Mucosa of stomach (tissue), 1 donor: ENCODE measurements around the gene RASGRF1.
"Not testable (repeated sequence)": the region's sequence is repeated elsewhere in the genome, so short reads cannot be mapped to it uniquely, and the experiment has no call there.

ENCODE experiments used
- H3K27me3 ChIP-seq: one replicate; pipeline ENCODE4 v1.7.0; 2013; ENCODE audit warnings: mild to moderate bottlenecking, low read length; ENCODE audit not compliant: control insufficient read depth, insufficient read depth
- H3K36me3 ChIP-seq: one replicate; pipeline ENCODE4 v1.7.0; 2013; ENCODE audit warnings: low read length; ENCODE audit not compliant: control insufficient read depth, insufficient read depth
- H3K4me1 ChIP-seq: one replicate; pipeline ENCODE4 v1.7.0; 2013; ENCODE audit warnings: mild to moderate bottlenecking, low read length; ENCODE audit not compliant: control insufficient read depth, insufficient read depth
- H3K4me3 ChIP-seq: one replicate; pipeline ENCODE4 v1.7.0; 2013; ENCODE audit warnings: low read length
- H3K9ac ChIP-seq: one replicate; pipeline ENCODE4 v1.7.0; 2013; ENCODE audit warnings: mild to moderate bottlenecking, low read length, moderate library complexity
- H3K9me3 ChIP-seq: one replicate; pipeline ENCODE4 v1.7.0; 2013; ENCODE audit warnings: mild to moderate bottlenecking, low read length, moderate library complexity; ENCODE audit not compliant: control insufficient read depth
- donor health status: Pancreatic carcinoma.

Gene RASGRF1

DNA sequence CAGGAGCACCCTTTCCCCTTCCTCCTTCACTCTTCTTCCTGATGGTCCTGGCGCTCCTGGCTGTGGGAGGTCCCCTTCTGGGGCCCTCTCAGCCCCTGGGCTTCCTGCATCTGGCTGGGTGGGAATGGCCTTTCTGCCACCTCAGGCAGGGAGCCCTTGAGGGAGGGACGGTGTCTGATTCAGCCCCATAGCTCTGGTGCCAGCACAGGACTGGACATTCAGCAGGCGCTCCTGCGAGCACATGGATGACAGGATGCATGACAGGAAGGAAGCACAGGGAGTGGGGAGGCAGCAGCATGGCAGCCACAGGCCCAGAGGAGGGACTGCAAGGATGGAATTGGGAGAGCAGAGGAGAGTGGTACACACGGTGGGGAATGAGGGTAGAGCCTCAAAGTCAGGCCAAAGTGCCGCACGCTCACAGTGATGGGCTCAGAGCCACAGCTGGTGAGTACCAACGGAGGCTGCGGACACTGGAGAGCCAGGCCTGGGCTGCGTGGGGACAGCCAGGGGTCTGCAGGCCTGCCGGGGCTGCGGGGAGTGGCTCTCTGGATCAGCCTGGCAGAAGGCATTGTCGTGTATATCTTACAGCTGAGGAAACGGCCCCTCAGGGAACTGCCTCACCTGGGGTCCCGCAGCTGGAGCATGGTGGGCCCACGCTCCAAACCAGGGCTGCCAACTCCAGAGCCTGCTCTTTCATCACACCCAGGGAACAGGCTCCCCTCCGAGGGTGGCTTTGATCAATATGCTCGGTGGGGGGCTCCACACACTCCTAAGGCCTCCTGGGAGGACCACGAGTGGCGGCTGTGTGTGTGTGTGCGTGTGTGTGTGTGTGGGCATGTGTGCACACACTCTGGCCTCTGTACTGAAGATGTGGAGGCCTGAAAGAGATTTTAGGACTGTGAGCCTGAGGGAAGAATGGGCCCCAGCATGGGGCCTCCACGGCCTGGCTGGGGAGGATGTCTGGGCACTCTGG, 94.4 kb downstream of the RASGRF1 start:
- no peaks in the 10 kb centered on the region for H3K27me3 ChIP-seq
- peaks cover 4% of the 10 kb centered on the region for H3K4me1 ChIP-seq
- H3K9me3 ChIP-seq: no peaks in the 10 kb centered on the region
- no peak overlapping the region for H3K9ac ChIP-seq
- H3K4me3 ChIP-seq: no peak overlapping the region
- no peaks in the 10 kb centered on the region for H3K36me3 ChIP-seq

DNA sequence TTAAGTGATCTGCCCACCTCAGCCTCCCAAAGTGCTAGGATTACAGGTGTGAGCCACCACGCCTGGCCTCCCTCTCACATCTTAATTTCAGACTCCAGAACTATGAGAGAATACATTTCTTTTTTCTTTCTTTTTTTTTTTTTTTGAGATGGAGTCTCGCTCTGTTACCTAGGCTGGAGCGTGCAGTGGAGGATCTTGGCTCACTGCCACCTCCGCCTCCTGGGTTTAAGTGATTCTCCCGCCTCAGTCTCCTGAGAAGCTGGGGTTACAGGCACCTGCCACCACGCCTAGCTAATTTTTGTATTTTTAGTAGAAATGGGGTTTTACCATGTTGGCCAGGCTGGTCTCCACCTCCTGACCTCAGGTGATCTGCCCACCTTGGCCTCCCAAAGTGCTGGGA, 95.4 kb downstream of the RASGRF1 start:
- H3K9me3 ChIP-seq, H3K36me3 ChIP-seq, H3K4me1 ChIP-seq, H3K4me3 ChIP-seq, H3K27me3 ChIP-seq, H3K9ac ChIP-seq: not testable (repeated sequence)

DNA sequence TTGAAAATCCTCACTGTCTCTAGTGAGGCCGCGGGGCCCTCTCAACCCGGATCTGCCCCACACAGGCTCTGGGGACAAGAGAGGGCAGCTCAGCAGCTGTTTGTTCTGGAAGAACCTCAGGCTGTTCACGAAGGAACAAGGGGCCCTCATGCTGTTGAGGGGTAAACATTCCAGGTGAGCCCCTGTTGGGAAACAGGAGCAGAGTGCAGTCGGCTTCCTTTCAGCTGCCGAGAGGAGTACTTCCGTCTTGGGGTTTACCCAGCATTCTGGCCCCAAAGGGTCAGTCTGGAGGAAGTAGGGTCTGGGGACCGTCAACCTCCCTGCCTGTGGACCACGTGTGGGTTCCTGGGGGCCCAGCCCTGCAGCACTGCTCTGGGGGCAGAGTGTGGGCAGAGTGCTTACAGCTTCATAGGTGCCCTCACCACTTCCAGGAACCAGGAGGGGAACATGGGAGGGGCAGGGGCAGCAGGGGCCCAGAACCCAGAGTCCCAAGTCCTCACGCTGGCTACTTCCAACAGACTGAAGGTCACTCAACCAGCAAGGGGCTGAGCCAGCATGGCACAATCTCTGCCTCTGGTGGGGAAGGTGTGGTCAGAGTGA, 96.5 kb downstream of the RASGRF1 start:
- Histone ChIP-seq H3K27me3 (peaks cover 4% of the 10 kb centered on the region), H3K9ac (no peak overlapping the region), H3K4me1 (peaks cover 9% of the 10 kb centered on the region), H3K4me3 (no peak overlapping the region), H3K36me3 (no peaks in the 10 kb centered on the region), H3K9me3 (no peaks in the 10 kb centered on the region)

DNA sequence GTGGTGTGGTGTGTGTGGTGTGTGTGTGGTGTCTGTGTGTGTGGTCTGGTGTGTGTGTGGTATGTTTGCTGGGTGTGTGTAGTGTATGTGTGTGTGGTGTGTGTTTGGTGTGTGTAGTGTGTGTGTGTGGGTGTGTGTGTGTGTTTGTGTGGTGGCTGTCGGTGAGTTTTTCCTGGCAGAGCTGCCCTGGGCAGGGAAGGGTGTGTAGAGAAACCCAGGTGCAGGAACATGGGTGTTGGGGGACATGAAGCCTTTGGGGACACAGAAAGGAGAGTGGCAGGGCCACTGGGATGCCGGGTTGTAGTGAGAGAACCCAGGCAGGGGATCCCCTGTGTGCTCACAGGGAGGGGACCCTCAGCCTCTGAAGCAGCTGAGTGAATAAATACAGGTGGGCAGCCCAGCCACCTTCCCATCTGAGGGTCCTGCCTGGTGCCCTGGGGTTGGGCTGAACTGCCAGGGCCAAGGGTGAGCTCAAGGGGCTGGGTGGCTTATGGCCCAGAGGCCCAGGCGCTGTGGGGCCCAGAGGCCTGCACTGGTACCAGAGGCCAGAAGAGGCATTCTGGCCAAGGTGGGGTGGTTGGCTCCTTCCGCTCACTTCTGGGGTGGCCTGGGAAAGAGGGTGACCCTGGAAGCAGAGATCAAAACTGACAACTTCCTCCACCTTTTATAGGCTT, 97.2 kb downstream of the RASGRF1 start:
- H3K9ac ChIP-seq: no peak overlapping the region
- H3K4me3 ChIP-seq: no peak overlapping the region
- H3K36me3 ChIP-seq: no peaks in the 10 kb centered on the region
- H3K9me3 ChIP-seq: no peaks in the 10 kb centered on the region
- H3K27me3 ChIP-seq: peaks cover 4% of the 10 kb centered on the region
- H3K4me1 ChIP-seq: peaks cover 15% of the 10 kb centered on the region

DNA sequence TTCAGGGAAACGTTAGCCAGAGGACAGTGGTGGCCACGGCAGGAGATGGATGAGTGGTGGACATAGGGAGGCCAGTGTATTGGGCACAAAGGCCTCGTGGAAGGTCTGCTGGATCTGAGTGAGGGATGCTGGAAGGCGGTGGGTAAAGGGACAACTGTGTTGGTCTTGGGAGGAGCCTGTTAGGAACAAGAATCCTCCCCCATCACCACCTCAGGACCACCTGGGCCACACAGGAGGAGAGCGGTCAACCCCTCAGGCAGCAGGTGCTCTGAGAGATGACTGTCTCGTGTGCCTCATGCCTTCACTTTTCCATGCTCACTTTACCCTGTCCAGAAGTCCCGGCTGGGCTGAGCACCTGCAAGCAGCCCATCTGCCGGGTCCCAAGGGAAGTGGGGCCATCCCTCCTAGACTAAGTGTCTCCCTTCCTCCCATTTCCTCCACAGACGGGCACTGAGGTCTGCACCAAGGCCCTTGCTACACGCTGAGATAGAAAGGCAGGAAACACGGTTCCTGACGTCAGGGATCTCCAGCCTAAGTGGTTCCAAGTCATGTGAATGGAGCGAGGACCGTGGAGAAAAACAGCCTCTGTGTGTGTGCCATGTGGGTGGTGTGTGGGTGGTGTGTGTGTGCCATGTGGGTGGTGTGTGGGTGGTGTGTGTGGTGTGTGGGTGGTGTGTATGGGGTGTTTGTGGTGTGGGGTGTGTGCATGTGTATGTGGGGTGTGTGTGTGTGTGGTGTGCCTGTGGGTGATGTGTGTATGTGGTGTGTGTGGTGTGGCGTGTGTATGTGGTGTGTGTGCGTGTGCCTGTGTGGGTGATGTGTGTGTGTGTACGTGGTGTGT, 97.9 kb downstream of the RASGRF1 start:
- Histone ChIP-seq H3K9ac (no peak overlapping the region), H3K4me3 (no peak overlapping the region)

DNA sequence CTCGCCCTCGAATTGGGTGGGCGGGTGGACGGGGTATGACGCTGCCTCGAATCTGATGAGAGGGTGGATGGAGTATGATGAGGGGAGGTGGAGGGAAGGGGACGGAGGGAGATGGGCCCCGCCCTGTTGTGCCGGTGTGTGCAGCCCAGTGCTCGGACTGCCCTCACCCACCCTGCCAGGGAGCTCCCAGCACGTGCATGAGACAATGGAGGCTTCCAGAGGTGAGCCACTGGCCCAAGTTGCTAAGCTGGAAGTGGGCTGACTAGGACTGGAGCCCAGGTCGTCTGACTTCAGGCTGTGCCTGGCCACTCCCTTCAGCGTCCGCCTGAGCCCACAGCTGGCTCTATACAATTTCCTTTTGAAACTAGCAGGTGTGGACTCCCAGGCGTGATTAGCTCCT, 98.7 kb downstream of the RASGRF1 start:
- H3K27me3 ChIP-seq: peaks cover 4% of the 10 kb centered on the region

More for the DNA sequence above, 97.9 kb downstream of the RASGRF1 start:
- Histone ChIP-seq H3K9me3 (no peaks in the 10 kb centered on the region), H3K27me3 (peaks cover 4% of the 10 kb centered on the region), H3K4me1 (peaks cover 20% of the 10 kb centered on the region), H3K36me3 (no peaks in the 10 kb centered on the region)

DNA sequence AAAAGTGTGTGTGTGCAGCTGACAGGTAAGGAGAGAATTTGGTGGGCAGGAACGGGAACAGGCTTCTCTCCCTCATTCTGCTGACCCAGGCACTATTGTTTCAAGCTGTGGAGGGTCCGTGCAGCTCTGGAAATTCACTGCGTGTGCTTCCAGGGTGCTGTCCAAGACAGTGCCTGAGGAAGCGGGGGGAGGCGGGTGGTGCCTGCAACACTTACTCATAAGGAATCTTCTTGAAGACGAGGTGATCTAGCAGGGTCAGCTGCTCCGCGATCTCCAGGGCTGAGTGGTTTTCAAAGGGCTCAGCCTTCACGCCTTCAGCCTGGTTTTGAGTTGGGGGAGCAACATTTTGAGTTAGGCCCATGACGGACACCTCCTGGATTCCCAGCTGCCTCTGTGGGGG, 99.1 kb downstream of the RASGRF1 start:
- Histone ChIP-seq H3K9me3 (no peaks in the 10 kb centered on the region), H3K4me3 (no peak overlapping the region), H3K27me3 (peaks cover 4% of the 10 kb centered on the region), H3K9ac (no peak overlapping the region), H3K36me3 (no peaks in the 10 kb centered on the region), H3K4me1 (peaks cover 20% of the 10 kb centered on the region)

More for the DNA sequence above, 98.7 kb downstream of the RASGRF1 start:
- Histone ChIP-seq H3K9me3 (no peaks in the 10 kb centered on the region), H3K9ac (no peak overlapping the region), H3K36me3 (no peaks in the 10 kb centered on the region), H3K4me1 (peaks cover 20% of the 10 kb centered on the region), H3K4me3 (no peak overlapping the region)

DNA sequence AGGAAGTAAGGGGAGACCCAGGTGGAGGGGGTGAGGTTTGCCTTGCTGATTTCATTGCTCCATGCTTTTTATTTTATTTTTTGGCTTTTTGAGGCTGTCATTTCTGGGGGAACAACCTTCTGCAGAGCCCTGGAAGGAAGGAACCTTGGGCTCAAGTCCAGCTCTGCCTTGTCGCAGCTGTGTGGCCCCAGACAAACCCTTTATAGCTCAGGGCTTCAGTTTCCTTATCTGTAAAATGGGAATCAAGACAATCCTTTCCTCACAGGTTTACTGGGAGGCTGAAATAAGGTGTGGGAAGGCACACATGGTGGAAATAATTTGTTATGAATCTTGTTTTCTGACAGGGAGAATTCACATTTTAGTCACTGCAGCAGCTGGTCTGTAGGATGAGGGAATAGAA, 100.3 kb downstream of the RASGRF1 start:
- H3K27me3 ChIP-seq: peaks cover 4% of the 10 kb centered on the region
- no peaks in the 10 kb centered on the region for H3K9me3 ChIP-seq
- H3K4me1 ChIP-seq: peaks cover 20% of the 10 kb centered on the region
- no peak overlapping the region for H3K4me3 ChIP-seq
- no peak overlapping the region for H3K9ac ChIP-seq
- no peaks in the 10 kb centered on the region for H3K36me3 ChIP-seq

DNA sequence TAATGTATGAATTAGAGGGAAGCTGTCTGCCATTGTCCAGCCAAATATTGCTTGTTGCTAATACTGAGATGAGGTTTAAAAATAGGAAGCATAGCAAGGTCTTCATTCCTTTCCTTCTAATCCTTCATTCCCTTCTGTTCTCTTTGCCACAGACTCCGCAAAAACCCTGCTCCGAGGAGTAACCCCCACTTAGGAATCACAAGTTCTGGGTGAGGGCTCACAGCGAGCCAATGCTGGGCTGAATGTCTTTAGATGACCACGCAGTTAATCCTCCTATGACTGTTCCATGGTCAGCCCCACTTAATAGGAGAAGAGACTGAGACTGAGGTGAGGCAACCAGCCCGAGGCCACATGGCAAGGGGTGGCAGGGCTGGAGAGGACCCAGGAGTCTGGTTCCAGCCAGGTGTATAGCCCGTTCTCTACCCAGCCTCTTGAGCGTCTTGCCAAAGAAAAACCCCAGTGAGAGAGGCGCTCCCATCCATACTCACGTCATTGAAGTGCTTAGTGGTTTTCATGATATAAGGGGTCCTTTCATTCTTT, 100.8 kb downstream of the RASGRF1 start:
- Histone ChIP-seq H3K9ac (peak overlapping the region; percentile 4), H3K27me3 (peaks cover 4% of the 10 kb centered on the region), H3K4me3 (no peak overlapping the region), H3K9me3 (no peaks in the 10 kb centered on the region), H3K4me1 (peaks cover 20% of the 10 kb centered on the region), H3K36me3 (no peaks in the 10 kb centered on the region)

DNA sequence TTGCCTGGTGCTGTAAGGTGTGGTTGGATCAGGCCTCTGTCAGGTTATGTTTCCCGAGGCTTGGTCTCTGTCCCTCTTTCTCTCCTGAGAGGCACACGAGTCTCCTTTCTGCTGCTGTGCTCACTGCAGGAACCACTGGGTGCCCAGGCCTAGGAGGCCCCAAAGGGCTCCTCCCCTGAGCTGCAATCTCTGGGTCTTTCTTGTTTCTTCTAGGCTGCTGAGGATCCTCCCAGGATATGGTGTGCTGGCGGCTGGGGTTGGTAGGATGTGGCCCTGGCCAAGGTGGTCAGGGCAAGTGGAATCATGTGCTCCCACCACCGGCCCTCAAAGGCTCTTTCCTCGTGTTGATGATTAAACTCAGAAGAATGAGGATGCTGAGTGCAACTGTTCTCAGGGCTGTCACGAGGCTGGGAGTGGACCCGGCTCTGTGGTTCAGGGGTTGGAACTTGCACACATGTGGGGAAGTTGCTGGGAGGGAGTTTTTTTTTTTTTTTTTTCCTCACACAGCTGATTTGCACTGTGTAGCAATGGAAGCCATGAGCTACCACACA, 102.1 kb downstream of the RASGRF1 start:
- Histone ChIP-seq H3K9ac (no peak overlapping the region), H3K9me3 (no peaks in the 10 kb centered on the region), H3K4me3 (no peak overlapping the region), H3K4me1 (peaks cover 20% of the 10 kb centered on the region), H3K27me3 (peaks cover 4% of the 10 kb centered on the region), H3K36me3 (no peaks in the 10 kb centered on the region)
